Hepatocyte (in vitro differentiated cells): Measurements from ENCODE around the gene MAP3K4. TPM values are rescaled to one million over a fixed set of nuclear protein-coding genes. Genes with fewer than 3 reads are reported as not detected.

Experiments used
- DNase-seq: peaks from one replicate; pipeline ENCODE4 v3.0.0-alpha.2; 2016; ENCODE audit warnings: low spot score
- H2AFZ ChIP-seq: fragments of 200-600 bp; sonication (generic); 2 replicates; pipeline ENCODE4 v1.6.0; 2016; ENCODE audit warnings: antibody characterized with exemption, mild to moderate bottlenecking
- H3K27ac ChIP-seq: fragments of 200-600 bp; sonication (generic); 2 replicates; pipeline ENCODE4 v1.5.1; 2016; ENCODE audit warnings: mild to moderate bottlenecking
- H3K27me3 ChIP-seq: fragments of 200-600 bp; sonication (generic); 2 replicates; pipeline ENCODE4 v1.6.1; 2016
- H3K36me3 ChIP-seq: fragments of 200-600 bp; sonication (generic); replicated peaks from 2 replicates; pipeline ENCODE4 v1.5.1; 2016; ENCODE audit warnings: low read depth; ENCODE audit not compliant: insufficient read depth
- H3K4me1 ChIP-seq: fragments of 200-600 bp; sonication (generic); 2 replicates; pipeline ENCODE4 v1.5.1; 2016; ENCODE audit warnings: mild to moderate bottlenecking, moderate library complexity; ENCODE audit not compliant: insufficient read depth
- H3K4me2 ChIP-seq: fragments of 200-600 bp; sonication (generic); 2 replicates; pipeline ENCODE4 v1.6.0; 2016
- H3K4me3 ChIP-seq: fragments of 200-600 bp; sonication (generic); 2 replicates; pipeline ENCODE4 v1.5.1; 2016; ENCODE audit warnings: mild to moderate bottlenecking
- H3K79me2 ChIP-seq: fragments of 200-600 bp; sonication (generic); 2 replicates; pipeline ENCODE4 v1.6.0; 2017; ENCODE audit warnings: mild to moderate bottlenecking
- H3K9me2 ChIP-seq: fragments of 200-600 bp; sonication (generic); replicated peaks from 2 replicates; pipeline ENCODE4 v1.6.0; 2017; ENCODE audit warnings: mild to moderate bottlenecking; ENCODE audit not compliant: insufficient read depth
- H3K9me3 ChIP-seq: fragments of 200-600 bp; sonication (generic); 2 replicates; pipeline ENCODE4 v1.5.1; 2016; ENCODE audit warnings: low read depth, mild to moderate bottlenecking
- H4K20me1 ChIP-seq: fragments of 200-600 bp; sonication (generic); 2 replicates; pipeline ENCODE4 v1.6.0; 2016; ENCODE audit warnings: mild to moderate bottlenecking; ENCODE audit not compliant: insufficient read depth, poor library complexity, severe bottlenecking
- EZH2 ChIP-seq: fragments of 200-600 bp; sonication (generic); IDR thresholded peaks from 2 replicates; pipeline ENCODE4 v1.6.1; 2016; ENCODE audit warnings: antibody characterized with exemption, mild to moderate bottlenecking, borderline replicate concordance
- EZH2phosphoT487 ChIP-seq: fragments of 200-600 bp; sonication (generic); IDR thresholded peaks from one replicate; pipeline ENCODE4 v1.6.1; 2018; ENCODE audit warnings: antibody characterized with exemption, mild to moderate bottlenecking, low read depth, moderate library complexity; ENCODE audit not compliant: unreplicated experiment, severe bottlenecking
- WGBS: methylation state at CpG from one replicate; pipeline ENCODE4 v1.1.6; 2016; ENCODE audit warnings: low lambda C conversion rate; ENCODE audit errors: missing lambda C conversion rate; 5-methylcytosine and 5-hydroxymethylcytosine counted together
- polyA plus RNA-seq: library from polyadenylated mRNA; unstranded; fragments of >200 nt; fragmentation: Nextera tagmentation; extraction: Ambion mirVana; gene quantifications from 2 replicates; pipeline ENCODE4 v1.2.1, GENCODE V29; 2016
- total RNA-seq: library from RNA; depleted of rRNA; stranded (reverse); fragments of >200 nt; gene quantifications from 2 replicates; pipeline ENCODE4 v1.2.3, GENCODE V29; 2014
- TF ChIP-seq, protein P1 (sequence below): fragments of 200-600 bp; sonication (generic); IDR thresholded peaks from 2 replicates; pipeline ENCODE4 v1.5.1; 2016; ENCODE audit warnings: antibody characterized with exemption, mild to moderate bottlenecking; ENCODE audit not compliant: poor library complexity

Gene MAP3K4
- total and polyA plus RNA-seq, 2 experiments from 2014 or later: 10.9 to 21.5 TPM

DNA sequence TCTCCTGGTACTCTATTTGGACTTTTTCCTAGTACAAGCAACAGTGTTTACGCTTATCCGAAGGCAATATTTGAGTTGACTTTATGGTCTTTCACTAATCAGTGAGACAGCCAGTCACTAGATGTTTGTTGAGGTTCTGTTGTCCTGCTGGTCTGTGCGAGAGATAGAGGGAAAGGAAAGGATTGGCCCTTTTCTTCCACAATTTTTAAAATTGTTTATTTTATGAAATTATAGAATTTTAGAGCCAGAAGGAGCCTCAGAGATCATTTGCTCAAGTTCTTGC lies 44.4 kb downstream of the MAP3K4 start:
- 71% methylated on average over 3 of the region's 3 CpGs for WGBS
- no peaks in the 10 kb centered on the region for H3K9me3 ChIP-seq
- no peak overlapping the region for H3K27ac ChIP-seq
- H3K79me2 ChIP-seq: peaks cover 20% of the 10 kb centered on the region
- H3K4me2 ChIP-seq: no peak overlapping the region
- H3K36me3 ChIP-seq: no peaks in the 10 kb centered on the region
- no peaks in the 10 kb centered on the region for H3K9me2 ChIP-seq
- no peaks in the 10 kb centered on the region for H4K20me1 ChIP-seq
- H3K4me1 ChIP-seq: no peaks in the 10 kb centered on the region
- TF ChIP-seq EZH2phosphoT487: no peak
- no peak for TF ChIP-seq EZH2
- no peak for DNase-seq
- no peak overlapping the region for H3K4me3 ChIP-seq
- H2AFZ ChIP-seq: no peak overlapping the region
- no peaks in the 10 kb centered on the region for H3K27me3 ChIP-seq

DNA sequence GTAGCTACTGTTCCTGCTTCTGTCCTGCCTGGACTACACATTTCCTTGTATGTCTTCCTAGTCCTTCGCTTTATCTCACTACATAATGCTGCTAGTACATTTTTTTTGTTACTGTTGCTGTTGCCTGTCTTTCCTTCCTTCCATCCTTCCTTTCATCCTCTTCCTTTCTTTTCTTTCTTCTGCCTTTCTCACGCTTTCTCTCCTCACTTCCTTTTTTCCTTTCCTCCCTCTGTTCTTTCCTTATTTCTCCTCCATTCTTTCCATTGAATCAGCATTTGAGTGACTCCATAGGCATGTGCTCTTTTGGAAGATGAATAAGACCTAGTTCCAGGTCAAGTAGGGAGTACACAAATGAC lies 46.3 kb downstream of the MAP3K4 start:
- Histone ChIP-seq H3K4me2 (no peak overlapping the region), H3K4me3 (no peak overlapping the region), H4K20me1 (no peaks in the 10 kb centered on the region), H3K4me1 (no peaks in the 10 kb centered on the region), H2AFZ (no peak overlapping the region), H3K36me3 (no peaks in the 10 kb centered on the region), H3K9me3 (no peaks in the 10 kb centered on the region), H3K27me3 (no peaks in the 10 kb centered on the region), H3K79me2 (peaks cover 4% of the 10 kb centered on the region), H3K9me2 (no peaks in the 10 kb centered on the region), H3K27ac (peak overlapping the region; percentile 29)
- DNase-seq: no peak
- WGBS: 97% methylated on average over 2 of the region's 2 CpGs
- TF ChIP-seq, protein P1, sequence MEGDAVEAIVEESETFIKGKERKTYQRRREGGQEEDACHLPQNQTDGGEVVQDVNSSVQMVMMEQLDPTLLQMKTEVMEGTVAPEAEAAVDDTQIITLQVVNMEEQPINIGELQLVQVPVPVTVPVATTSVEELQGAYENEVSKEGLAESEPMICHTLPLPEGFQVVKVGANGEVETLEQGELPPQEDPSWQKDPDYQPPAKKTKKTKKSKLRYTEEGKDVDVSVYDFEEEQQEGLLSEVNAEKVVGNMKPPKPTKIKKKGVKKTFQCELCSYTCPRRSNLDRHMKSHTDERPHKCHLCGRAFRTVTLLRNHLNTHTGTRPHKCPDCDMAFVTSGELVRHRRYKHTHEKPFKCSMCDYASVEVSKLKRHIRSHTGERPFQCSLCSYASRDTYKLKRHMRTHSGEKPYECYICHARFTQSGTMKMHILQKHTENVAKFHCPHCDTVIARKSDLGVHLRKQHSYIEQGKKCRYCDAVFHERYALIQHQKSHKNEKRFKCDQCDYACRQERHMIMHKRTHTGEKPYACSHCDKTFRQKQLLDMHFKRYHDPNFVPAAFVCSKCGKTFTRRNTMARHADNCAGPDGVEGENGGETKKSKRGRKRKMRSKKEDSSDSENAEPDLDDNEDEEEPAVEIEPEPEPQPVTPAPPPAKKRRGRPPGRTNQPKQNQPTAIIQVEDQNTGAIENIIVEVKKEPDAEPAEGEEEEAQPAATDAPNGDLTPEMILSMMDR: no peak
- TF ChIP-seq EZH2phosphoT487: no peak
- no peak for TF ChIP-seq EZH2

DNA sequence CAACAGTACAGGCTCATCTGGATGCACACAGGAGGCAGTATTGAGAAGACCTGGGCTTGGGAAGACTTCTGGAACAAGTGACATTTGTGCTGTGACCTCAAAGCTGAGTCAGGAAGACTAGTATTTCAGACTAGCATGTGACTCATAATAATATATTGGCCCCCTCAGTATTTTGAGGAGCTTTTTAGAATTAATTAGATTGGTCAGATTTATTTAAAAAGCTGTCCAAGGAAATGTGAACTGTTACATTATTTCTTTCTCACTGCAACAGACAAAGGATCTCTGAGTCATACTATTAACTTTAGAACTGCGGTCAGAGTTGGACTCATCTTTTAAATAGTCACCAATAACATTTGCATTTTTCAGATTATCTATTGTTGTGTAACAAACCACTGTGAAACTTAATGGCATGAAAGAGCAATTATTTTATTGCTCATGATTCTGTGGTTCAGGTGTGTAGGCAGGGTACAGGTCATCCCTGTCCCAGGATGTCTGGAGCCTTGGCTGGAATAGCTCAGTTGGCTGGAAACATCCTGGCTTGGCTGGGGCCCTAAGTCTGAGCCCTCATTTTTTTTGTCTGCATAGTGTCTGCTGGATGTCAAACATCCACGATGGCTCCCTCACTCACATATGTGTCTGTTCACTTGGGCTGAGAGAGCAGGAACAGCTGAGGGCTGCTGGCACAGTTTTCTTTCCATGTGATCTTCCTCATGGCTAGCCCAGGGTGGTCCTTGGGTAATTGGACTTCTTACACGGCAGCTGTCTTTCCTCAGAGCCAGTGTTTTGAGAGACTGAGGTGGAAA lies 46.9 kb downstream of the MAP3K4 start:
- no peak for TF ChIP-seq EZH2phosphoT487
- TF ChIP-seq, protein P1: no peak
- no peak for TF ChIP-seq EZH2
- WGBS: 74% methylated on average over 3 of the region's 3 CpGs

DNA sequence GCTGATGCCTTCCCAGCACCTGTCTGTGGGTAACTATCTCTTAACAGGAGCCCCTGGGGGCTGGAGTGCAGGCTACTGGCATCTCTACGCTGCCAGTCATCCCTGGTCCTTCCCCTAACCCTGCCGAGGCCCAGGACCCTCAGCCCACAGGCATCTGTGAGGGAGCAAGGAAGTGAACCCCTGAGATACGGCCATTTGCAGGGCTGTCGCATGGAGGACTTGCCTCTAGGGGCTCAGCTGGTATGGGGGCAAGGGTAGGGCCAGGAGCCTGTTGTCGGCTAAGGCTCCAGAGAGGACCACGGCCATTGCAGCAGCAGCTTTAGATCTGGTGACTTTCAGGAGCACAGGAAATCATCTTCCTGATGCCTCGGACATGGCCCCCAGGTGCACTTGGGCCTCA lies 49.7 kb downstream of the MAP3K4 start:
- H3K27ac ChIP-seq: no peak overlapping the region
- no peaks in the 10 kb centered on the region for H3K4me1 ChIP-seq
- H4K20me1 ChIP-seq: no peaks in the 10 kb centered on the region
- no peaks in the 10 kb centered on the region for H3K9me3 ChIP-seq
- WGBS: 97% methylated on average over 7 of the region's 7 CpGs
- H2AFZ ChIP-seq: no peak overlapping the region
- peaks cover 2% of the 10 kb centered on the region for H3K79me2 ChIP-seq
- no peaks in the 10 kb centered on the region for H3K36me3 ChIP-seq
- no peaks in the 10 kb centered on the region for H3K9me2 ChIP-seq
- DNase-seq: no peak
- no peak overlapping the region for H3K4me3 ChIP-seq
- TF ChIP-seq EZH2 (no peak), EZH2phosphoT487 (no peak)
- TF ChIP-seq, protein P1: no peak
- no peaks in the 10 kb centered on the region for H3K27me3 ChIP-seq
- no peak overlapping the region for H3K4me2 ChIP-seq

More for the DNA sequence above, 46.9 kb downstream of the MAP3K4 start:
- Histone ChIP-seq H3K27me3 (no peaks in the 10 kb centered on the region), H4K20me1 (no peaks in the 10 kb centered on the region), H3K27ac (peak overlapping the region; percentile 29), H3K36me3 (no peaks in the 10 kb centered on the region), H3K9me3 (no peaks in the 10 kb centered on the region), H3K9me2 (no peaks in the 10 kb centered on the region), H3K4me2 (no peak overlapping the region), H2AFZ (no peak overlapping the region), H3K4me1 (no peaks in the 10 kb centered on the region), H3K79me2 (peaks cover 2% of the 10 kb centered on the region), H3K4me3 (no peak overlapping the region)
- no peak for DNase-seq
